MM.1S (cell line): ENCODE measurements around the gene FOXP1.

Experiments used
- DNase-seq: peaks from one replicate; pipeline ENCODE4 v3.0.0-alpha.2; 2015
- H2AFZ ChIP-seq: fragments of 300-600 bp; sonication (generic); 2 replicates; pipeline ENCODE4 v1.6.0; 2016; ENCODE audit warnings: antibody characterized with exemption, low read length
- H3F3A ChIP-seq: fragments of 300-600 bp; sonication (generic); 2 replicates; pipeline ENCODE4 v1.6.1; 2016; ENCODE audit warnings: mild to moderate bottlenecking, antibody characterized with exemption, low read length, moderate library complexity, mixed read lengths; ENCODE audit not compliant: insufficient read depth
- H3K27ac ChIP-seq: fragments of 300-600 bp; sonication (generic); 2 replicates; pipeline ENCODE4 v1.5.1; 2016; ENCODE audit warnings: mild to moderate bottlenecking, low read length
- H3K27me3 ChIP-seq: fragments of 300-600 bp; sonication (generic); replicated peaks from 2 replicates; pipeline ENCODE4 v1.6.0; 2016; ENCODE audit warnings: low read length; ENCODE audit not compliant: insufficient read depth
- H3K36me3 ChIP-seq: fragments of 300-600 bp; sonication (generic); replicated peaks from 2 replicates; pipeline ENCODE4 v1.6.1; 2016; ENCODE audit warnings: mild to moderate bottlenecking, low read length, mixed read lengths; ENCODE audit not compliant: insufficient read depth
- H3K4me1 ChIP-seq: fragments of 300-600 bp; sonication (generic); 2 replicates; pipeline ENCODE4 v1.6.1; 2016; ENCODE audit warnings: low read length, mixed read lengths
- H3K4me2 ChIP-seq: fragments of 300-600 bp; sonication (generic); 2 replicates; pipeline ENCODE4 v1.6.0; 2016; ENCODE audit warnings: low read depth, low read length
- H3K4me3 ChIP-seq: fragments of 300-600 bp; sonication (generic); 2 replicates; pipeline ENCODE4 v1.5.1; 2016; ENCODE audit warnings: low read length, mixed read lengths
- H3K79me2 ChIP-seq: fragments of 300-600 bp; sonication (generic); 2 replicates; pipeline ENCODE4 v1.6.1; 2016; ENCODE audit warnings: mixed run types, low read length, mixed read lengths
- H3K9ac ChIP-seq: fragments of 300-600 bp; sonication (generic); 2 replicates; pipeline ENCODE4 v1.6.1; 2016; ENCODE audit warnings: low read length, mixed read lengths
- H3K9me2 ChIP-seq: fragments of 300-600 bp; sonication (generic); replicated peaks from 2 replicates; pipeline ENCODE4 v1.6.1; 2016; ENCODE audit warnings: mild to moderate bottlenecking, low read length, mixed read lengths; ENCODE audit not compliant: insufficient read depth
- H3K9me3 ChIP-seq: fragments of 300-600 bp; sonication (generic); replicated peaks from 2 replicates; pipeline ENCODE4 v1.6.1; 2016; ENCODE audit warnings: mild to moderate bottlenecking, low read length, mixed read lengths; ENCODE audit not compliant: insufficient read depth
- H4K20me1 ChIP-seq: fragments of 300-600 bp; sonication (generic); 2 replicates; pipeline ENCODE4 v1.6.1; 2016; ENCODE audit warnings: mild to moderate bottlenecking, low read length, moderate library complexity, mixed read lengths; ENCODE audit not compliant: insufficient read depth
- EZH2 ChIP-seq: fragments of 300-600 bp; sonication (generic); optimal IDR thresholded peaks from 2 replicates; pipeline ENCODE3; 2017; ENCODE audit warnings: low read depth, mild to moderate bottlenecking, antibody characterized with exemption, low read length, mixed read lengths
- EZH2phosphoT487 ChIP-seq: fragments of 300-600 bp; sonication (generic); IDR thresholded peaks from 2 replicates; pipeline ENCODE4 v1.6.1; 2018; ENCODE audit warnings: antibody characterized with exemption, low read length
- TF ChIP-seq, protein P1 (sequence below): fragments of 300-600 bp; sonication (generic); IDR thresholded peaks from 2 replicates; pipeline ENCODE4 v1.5.1; 2016; ENCODE audit warnings: antibody characterized with exemption, low read length, mixed read lengths

FOXP1 gene

GRCh38 chr3:71240034-71240433, 343.5 kb downstream of the FOXP1 start:
- H3K4me2 ChIP-seq = no peak overlapping the region
- no peaks in the 10 kb centered on the region for H3K9me2 ChIP-seq
- no peak for DNase-seq
- TF ChIP-seq, protein P1, sequence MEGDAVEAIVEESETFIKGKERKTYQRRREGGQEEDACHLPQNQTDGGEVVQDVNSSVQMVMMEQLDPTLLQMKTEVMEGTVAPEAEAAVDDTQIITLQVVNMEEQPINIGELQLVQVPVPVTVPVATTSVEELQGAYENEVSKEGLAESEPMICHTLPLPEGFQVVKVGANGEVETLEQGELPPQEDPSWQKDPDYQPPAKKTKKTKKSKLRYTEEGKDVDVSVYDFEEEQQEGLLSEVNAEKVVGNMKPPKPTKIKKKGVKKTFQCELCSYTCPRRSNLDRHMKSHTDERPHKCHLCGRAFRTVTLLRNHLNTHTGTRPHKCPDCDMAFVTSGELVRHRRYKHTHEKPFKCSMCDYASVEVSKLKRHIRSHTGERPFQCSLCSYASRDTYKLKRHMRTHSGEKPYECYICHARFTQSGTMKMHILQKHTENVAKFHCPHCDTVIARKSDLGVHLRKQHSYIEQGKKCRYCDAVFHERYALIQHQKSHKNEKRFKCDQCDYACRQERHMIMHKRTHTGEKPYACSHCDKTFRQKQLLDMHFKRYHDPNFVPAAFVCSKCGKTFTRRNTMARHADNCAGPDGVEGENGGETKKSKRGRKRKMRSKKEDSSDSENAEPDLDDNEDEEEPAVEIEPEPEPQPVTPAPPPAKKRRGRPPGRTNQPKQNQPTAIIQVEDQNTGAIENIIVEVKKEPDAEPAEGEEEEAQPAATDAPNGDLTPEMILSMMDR = no peak
- TF ChIP-seq EZH2phosphoT487 (no peak), EZH2 (no peak)
- no peak overlapping the region for H3K9ac ChIP-seq
- no peaks in the 10 kb centered on the region for H3K9me3 ChIP-seq
- H3F3A ChIP-seq = no peaks in the 10 kb centered on the region
- H2AFZ ChIP-seq = no peak overlapping the region
- no peaks in the 10 kb centered on the region for H3K79me2 ChIP-seq
- no peak overlapping the region for H3K4me3 ChIP-seq
- no peaks in the 10 kb centered on the region for H4K20me1 ChIP-seq
- H3K36me3 ChIP-seq = no peaks in the 10 kb centered on the region
- no peak overlapping the region for H3K27ac ChIP-seq
- H3K4me1 ChIP-seq = no peaks in the 10 kb centered on the region
- H3K27me3 ChIP-seq = no peaks in the 10 kb centered on the region

DNA sequence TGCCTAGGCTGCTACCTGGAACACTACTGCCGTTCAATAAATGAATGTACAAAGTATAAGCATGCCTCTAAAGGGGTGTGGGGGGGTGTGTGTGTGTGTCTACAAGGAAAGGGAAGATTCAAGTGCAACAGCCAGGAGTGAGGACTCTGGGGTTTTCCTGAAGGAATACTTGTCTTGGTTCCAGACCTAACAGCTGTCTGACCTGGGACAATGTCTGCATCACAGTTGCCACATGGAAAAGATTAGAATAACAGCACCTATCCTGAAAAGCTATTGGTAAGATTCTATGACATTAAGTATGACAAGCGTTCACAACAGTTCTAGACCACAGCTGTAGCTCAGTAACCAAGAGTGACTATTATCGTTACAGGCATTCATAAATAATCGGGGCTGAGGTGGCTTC, 345.2 kb downstream of the FOXP1 start:
- H3K9me3 ChIP-seq = no peaks in the 10 kb centered on the region
- no peak overlapping the region for H3K27ac ChIP-seq
- no peak overlapping the region for H2AFZ ChIP-seq
- no peaks in the 10 kb centered on the region for H3K36me3 ChIP-seq
- H3K4me1 ChIP-seq = no peaks in the 10 kb centered on the region
- DNase-seq = no peak
- TF ChIP-seq EZH2 = no peak
- TF ChIP-seq, protein P1 = no peak
- no peak for TF ChIP-seq EZH2phosphoT487
- H3K4me2 ChIP-seq = no peak overlapping the region
- H3K4me3 ChIP-seq = no peak overlapping the region
- H3K9me2 ChIP-seq = no peaks in the 10 kb centered on the region
- no peak overlapping the region for H3K9ac ChIP-seq
- H3K79me2 ChIP-seq = no peaks in the 10 kb centered on the region
- no peaks in the 10 kb centered on the region for H4K20me1 ChIP-seq
- H3K27me3 ChIP-seq = no peaks in the 10 kb centered on the region
- H3F3A ChIP-seq = no peaks in the 10 kb centered on the region

DNA sequence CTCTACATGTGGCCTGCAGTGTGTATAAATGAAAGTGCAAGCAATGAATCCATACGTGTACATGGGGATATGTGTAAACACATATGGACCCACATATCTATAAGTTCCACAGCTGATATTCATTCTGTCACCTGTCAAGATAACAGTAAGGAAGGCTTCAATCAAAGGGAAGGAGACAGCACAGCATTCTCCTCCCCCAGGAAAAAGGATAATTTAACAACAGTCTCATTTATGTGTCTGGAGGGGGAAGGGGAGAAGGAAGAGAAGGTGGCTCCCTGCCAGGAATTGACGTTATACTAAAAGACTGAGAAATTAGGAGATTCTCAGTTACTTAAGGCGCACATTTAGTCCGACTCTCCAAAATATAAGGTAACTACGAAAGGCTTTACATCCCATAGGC, 345.9 kb downstream of the FOXP1 start:
- Histone ChIP-seq H3K27me3 (no peaks in the 10 kb centered on the region), H3K9me3 (no peaks in the 10 kb centered on the region), H2AFZ (no peak overlapping the region), H3K4me3 (no peak overlapping the region), H3K27ac (no peak overlapping the region), H3K79me2 (no peaks in the 10 kb centered on the region), H3K9me2 (no peaks in the 10 kb centered on the region), H4K20me1 (no peaks in the 10 kb centered on the region), H3K36me3 (no peaks in the 10 kb centered on the region), H3K9ac (no peak overlapping the region), H3K4me2 (no peak overlapping the region), H3K4me1 (no peaks in the 10 kb centered on the region), H3F3A (no peaks in the 10 kb centered on the region)
- DNase-seq = no peak
- TF ChIP-seq, protein P1 = no peak
- no peak for TF ChIP-seq EZH2
- TF ChIP-seq EZH2phosphoT487 = no peak
